Sigmoid colon (tissue), 4 donors: ENCODE results near the gene DNPH1.

Experiments
- POLR2A ChIP-seq, 2 donors: fragments of 450-650 bp; IDR thresholded peaks; one replicate each; pipeline ENCODE4 v1.6.1; 2016; ENCODE audit warnings: antibody characterized with exemption in 2 of 2, mild to moderate bottlenecking in 2 of 2, moderate library complexity in 2 of 2
- POLR2AphosphoS5 ChIP-seq, 4 donors: sonication (generic); formaldehyde crosslinking; IDR thresholded peaks; one replicate each; pipeline ENCODE4 v1.6.1; 2017; ENCODE audit warnings: antibody characterized with exemption in 4 of 4
- TF ChIP-seq, protein P1 (sequence below), 4 experiments: fragments of 450-650 bp in 3 of 4; fragments of 200-600 bp in 1 of 4; IDR thresholded peaks; one replicate each; pipeline ENCODE4 v1.5.1; 2016 to 2019; ENCODE audit warnings: antibody characterized with exemption in 4 of 4, mild to moderate bottlenecking in 3 of 4, moderate library complexity in 2 of 4

DNA sequence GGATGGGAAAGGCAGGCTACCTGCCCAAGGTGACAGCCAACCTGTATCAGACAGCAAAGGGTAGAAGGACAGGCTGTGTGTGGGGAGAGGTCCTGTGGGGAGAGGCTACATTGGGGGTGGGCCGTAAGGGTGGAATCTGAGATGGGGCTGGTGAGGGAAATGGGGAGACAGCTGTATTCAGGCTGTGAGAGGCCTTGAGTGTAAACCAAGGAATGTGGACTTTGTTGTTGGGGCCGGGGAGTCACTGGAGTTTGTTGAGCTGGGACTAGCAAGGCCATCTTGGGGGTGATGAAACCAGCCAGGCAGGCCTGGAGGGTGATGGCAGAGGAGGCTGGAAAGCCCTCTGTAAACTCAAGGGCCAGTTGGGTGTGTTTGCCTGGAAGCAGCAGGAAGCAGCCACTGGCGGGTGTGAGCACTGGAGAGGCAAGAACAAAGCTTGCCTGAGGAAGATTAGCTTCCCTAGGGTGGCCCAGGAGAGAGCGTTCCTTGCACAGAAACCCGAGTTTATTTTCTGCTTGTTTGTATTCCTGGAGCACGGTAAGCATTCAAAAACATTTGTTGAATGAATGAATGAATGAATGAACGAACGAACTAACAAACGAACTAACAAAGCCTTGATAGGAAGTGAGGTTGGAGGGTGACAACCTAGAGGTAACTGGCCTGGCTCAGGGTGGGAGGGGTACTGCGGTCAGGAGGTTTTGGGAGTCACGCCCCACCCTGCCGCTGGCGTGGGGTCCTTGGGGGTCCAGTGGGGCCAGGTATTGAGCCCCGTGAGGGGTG, 32.9 kb upstream of the DNPH1 start:
- TF ChIP-seq, protein P1, sequence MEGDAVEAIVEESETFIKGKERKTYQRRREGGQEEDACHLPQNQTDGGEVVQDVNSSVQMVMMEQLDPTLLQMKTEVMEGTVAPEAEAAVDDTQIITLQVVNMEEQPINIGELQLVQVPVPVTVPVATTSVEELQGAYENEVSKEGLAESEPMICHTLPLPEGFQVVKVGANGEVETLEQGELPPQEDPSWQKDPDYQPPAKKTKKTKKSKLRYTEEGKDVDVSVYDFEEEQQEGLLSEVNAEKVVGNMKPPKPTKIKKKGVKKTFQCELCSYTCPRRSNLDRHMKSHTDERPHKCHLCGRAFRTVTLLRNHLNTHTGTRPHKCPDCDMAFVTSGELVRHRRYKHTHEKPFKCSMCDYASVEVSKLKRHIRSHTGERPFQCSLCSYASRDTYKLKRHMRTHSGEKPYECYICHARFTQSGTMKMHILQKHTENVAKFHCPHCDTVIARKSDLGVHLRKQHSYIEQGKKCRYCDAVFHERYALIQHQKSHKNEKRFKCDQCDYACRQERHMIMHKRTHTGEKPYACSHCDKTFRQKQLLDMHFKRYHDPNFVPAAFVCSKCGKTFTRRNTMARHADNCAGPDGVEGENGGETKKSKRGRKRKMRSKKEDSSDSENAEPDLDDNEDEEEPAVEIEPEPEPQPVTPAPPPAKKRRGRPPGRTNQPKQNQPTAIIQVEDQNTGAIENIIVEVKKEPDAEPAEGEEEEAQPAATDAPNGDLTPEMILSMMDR (IDR thresholded peaks at IDR 0.05), result no peak
- TF ChIP-seq POLR2A (IDR thresholded peaks at IDR 0.05) (no peak), POLR2AphosphoS5 (IDR thresholded peaks at IDR 0.05) (no peak)
